Measurements from ENCODE around the gene SLC25A13.

SLC25A13 gene

DNA sequence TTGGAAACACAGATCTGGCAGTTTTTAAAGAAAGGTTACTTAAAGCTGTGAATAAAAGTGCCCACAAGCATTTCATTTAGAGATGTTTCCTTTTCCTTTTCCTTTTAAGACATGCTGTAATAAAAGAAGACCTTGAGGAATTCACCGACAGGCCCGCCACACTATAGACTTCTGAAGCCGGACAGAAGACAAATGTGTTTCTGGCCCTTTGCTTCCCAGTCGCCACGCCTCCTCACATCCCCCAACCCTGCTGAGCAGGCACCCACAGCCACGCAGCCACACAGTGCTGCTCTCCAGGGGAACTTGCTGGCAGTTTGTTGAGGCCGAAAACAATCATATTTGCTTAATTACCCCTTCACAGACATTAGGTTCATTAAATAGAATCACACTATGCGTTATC, 83.4 kb downstream of the SLC25A13 start:
- no peak for DNase-seq

DNA sequence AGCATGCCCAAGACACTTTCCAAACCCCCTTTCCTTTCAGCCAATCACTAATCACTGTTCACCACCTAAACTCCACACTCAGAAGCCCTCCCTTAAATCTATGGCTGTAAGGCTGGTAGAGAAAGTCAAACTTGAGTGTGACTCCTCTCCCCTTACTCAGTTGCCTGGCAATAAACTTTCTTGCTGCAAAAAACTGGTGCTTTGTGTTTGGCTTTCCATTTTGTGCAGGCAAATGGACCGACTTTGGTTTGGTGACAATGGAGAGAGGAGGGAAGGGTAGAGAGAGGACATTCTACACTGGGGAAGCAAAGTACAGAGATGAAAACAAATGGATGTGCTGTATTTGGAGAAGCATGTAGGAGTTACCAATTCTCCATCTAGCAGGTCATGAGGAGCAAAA, 84.9 kb downstream of the SLC25A13 start:
- no peak for DNase-seq

DNA sequence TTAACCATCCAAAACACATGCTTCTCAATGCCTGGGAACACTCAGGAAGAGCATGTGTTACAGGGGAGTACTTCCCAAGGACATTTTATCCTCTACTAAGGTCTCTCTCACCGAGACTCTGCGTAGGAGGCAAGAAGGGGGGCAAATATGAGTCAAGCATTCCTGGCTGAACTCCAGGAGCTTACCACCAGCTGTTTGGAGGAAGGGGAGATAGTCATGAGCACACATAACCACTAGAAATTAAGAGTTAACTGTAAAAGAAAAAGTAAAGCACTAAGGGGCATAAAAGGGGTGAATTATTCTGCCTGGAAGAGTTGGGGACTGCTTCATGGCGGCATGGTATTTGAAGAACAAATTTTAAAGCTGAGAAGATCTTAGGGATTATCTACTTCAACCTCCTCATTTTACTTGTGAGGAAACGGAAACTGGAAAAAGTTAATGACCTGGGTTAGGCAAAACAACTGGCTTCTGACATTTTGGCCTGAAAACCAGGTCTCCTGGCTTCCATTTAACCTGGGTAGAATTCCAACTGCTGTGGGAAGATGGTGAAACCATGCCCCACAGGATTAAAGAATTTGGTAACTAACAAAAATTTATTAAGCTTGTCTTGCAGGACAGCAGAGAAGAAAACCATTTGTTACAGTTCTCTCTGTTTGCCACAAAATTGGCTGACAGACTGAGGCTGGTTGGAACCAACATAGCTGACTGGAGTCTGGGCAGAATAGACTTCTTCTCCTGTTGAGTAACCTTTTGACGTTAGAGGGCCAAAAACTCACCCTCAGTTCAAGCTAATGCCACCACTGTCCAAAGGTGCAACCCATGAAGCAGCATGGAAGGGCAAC, 85.5 kb downstream of the SLC25A13 start:
- peak in 1 of 2 experiments; percentile 7 for DNase-seq

DNA sequence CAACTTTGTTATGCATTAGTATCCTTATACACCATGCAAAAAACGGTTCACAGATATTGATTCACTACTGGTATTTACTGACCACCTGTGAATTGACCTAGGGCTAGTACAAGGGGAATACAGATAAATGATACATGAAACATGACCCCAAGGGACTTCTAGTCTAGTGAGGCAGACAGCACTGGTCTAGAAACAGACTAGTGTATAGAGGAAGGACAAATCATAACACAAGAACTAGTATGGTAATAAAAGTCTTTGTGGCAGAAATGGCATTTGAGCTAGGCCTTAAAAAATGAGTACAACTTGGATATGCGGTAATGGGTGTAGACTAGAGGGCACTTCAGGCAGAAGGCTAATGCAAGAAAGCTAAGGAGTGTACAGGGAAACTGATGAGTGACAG, 86.6 kb downstream of the SLC25A13 start:
- DNase-seq = no peak

DNA sequence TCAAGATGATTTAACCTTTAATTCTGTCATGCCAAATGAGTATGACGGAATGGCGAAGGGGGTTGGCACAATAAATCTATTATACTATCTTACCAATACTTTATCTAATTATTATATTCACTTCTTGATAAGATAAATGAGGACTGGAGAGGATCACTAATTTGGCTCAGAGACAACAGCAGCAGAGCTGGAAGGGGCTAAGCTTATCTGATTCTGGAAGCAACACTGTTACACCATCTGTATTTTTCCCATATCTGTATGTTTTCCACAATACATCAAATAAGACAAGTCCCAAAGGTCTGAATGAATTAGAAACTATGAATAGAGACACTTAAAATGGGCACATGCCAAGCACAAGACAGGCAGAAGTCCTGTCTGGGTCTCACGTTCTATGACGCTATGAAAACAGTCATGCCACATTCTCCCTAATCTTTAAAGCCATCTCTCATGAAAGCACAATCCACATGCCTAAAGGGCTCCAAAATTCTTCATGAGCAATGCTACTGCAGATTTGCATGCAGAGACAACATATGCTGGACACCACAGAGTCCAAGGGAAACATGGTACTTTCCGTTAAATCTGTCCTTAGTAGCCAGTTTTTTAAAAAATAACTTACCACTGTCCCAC, 88.3 kb downstream of the SLC25A13 start:
- DNase-seq = no peak

DNA sequence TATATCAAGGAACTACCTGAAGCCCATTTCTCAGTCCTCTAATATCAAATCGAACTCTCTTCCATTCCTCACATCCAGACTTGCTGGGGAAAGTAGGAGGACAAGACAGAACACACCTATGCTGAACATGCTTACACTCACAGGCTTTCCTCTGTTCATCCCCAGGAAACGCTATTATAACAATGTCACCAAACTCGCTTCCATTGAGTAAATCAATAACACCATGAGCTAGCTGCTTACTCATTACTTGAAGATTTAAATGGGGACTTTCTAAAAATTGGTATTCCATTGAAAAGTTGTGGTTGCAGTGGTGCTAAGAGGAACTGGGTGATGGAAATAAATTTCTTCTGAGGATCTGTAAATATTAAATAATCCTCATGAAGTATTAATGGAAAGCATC, 88.8 kb downstream of the SLC25A13 start:
- DNase-seq = no peak

DNA sequence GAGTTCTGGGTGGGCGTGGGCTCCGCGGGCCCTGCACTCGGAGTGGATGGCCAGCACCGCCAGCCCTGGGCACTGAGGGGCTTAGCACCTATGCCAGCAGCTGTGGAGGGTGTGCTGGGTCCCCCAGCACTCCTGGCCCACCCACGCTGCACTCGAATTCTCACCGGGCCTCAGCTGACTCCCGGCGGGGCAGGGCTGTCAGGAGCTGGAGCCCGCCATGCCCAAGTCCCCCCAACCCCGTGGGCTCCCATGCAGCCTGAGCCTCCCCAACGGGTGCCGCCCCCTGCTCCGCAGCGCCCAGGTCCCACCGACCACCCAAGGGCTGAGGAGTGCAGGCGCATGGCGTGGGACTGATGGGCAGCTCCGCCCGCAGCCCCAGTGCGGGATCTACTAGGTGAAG, 93.1 kb downstream of the SLC25A13 start:
- no peak for DNase-seq

DNA sequence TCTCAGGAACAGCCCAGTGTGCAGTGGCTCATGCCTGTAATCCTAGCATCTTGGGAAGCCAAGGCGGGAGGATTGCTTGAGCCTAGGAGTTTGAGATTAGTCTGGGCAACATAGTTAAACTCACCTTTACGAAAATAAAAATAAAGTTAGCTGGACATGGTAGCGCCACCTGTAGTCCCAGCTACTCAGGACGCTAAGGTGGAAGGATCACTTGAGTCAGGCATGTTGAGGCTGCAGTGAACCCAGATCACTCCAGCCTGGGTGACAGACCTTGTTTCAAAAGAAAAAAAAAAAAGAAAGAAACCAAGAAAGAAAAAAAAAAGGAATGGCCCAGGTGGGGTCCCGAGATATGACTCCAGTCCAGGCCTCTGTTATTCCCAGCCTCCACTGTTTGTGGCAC, 96.6 kb downstream of the SLC25A13 start:
- DNase-seq = no peak

DNA sequence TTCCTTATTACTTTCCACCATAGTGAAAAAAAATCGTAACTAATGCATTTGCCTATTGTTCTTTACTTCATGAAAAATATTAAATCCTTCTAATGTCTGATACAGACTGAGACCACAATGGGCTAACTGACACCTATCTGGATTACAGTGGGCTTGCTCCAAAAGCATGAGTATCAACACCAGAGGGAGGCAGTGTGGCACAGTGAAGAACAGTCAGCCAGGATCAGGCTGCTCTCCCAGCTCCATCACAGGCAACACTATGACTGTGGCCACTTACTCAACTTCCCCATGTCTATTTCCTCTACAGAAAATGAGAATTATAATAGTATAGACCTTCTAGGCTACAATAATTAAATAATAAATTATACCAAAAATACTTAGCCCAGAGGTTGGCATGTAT, 97.2 kb downstream of the SLC25A13 start:
- peak in 1 of 2 experiments; percentile 7 for DNase-seq

DNA sequence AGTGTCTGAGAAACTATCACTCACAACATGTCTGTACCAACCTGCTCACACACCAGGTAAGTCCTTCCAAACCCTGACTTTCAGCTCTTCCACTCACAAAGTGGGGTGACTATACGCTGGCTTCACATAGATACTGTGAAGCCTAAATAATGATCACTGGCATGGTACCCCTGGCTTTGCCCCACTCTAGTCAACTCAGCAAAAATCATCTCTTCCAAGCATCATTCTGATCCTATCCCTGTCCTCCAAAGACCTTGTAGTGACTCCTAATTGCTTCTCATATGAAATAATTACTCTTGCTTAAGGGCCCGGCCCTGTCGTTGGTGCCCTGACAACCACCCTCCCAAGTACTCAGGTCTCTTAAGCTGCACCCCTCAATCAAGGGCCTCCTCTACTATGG, 97.8 kb downstream of the SLC25A13 start:
- no peak for DNase-seq

DNA sequence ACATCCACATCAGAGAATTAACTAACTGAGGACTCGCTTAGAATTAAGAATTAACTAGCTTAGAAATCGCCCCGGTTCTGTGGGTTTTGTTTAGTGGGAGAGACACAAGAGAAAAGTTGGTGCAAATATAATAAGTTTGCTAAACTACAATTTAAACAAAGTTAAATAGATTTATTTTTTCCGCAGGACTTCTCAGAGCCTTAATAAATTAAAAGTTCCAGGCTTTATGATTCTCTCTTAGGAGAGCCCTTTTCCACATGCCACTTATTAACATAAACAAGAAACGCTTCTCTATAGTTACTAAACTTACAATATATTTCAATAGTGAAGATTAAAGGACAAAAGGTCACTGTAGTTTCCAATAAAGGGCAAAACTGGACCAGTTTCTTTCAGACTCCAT, 100.0 kb downstream of the SLC25A13 start:
- no peak for DNase-seq

DNA sequence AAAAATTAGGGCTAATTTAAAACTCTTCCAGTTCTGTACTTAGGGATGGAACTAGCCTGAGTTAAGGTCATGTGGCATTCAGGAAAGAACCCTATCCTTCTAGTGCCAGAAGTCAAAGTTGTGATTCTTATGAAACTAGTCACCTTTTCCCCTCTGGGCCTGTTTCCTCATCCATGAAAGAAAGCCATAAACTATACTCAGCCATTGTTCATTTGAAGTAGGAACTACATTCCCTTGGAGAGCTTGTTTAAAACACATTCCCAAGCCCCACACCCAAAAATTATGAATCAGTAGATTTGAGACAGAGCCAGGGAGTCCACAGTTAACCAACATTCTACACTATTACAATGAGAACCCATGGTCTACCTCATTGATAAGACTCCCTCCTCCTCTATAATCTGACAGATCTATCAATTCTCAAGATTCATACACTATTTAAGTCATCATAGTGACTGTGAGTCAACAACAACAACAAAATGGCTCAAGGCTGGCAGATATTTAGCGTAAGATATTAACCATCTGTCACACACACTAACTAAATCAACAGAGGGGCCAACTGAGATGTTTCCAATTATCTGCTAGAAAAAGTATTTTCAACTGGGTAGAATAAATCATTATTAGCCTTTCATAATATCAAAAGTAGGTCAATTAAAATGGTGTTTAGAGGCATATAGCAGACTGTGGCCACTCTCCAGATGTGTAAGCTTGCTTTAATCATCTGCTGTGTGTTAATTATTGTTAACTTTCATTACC, 102.3 kb downstream of the SLC25A13 start:
- DNase-seq = no peak

DNA sequence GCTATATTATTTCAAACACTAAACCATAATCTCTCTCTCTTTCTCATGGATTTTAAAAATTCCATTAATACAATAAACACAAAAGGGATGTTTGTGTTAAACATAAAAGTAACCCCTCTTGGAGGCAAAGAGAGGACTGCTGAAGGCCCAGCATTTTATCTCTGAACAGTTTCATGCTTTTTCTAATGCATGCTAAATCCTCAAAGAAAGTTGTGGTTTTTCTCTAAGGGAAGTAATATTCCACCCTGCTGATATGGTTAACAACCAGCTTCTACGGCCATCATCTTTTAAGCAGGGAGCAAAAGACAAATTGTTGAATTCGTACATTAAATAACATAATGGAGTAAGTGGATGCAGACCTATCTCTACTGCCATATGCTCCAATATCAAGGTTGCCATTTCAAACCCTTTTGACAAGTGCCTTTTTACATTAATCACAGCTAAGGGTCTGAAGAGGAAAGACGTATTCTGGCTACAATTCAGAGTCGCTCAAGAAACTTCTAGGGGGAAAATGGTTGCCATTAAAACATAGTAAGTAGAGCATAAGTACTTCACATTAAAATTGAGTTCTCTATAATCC, 103.1 kb downstream of the SLC25A13 start:
- no peak for DNase-seq

DNA sequence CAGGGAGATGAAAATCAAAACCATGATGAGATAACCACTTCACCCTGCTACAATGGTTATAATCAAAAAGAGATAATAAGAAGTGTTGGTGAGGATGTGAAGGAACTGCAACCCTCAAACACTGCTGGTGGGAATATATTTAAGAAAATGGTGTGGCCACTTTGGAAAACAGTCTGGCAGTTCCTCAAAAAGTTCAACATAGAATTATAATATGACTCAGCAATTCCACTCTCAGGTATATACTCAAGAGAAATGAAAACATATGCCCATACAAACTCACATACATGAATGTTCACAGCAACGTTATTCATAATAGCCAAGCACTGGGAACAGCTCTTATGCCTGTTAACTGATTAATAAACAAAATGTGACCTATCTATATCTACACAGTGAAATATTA, 104.8 kb downstream of the SLC25A13 start:
- DNase-seq = no peak

DNA sequence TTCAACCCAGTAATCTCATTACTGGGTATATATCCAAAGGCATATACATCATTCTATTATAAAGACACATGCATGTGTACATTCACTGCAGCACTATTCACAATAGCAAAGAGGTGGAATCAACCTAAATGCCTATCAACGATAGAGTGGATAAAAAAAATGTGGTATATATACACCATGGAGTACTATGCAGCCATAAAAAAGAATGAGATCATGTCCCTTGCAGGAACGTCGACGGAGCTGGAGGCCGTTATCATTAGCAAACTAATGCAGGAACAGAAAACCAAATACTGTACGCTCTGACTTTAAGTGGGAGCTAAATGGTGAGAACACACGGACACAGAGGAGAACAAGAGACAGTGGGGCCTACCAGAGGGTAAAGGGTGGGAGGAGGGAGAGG, 105.5 kb downstream of the SLC25A13 start:
- DNase-seq = no peak

DNA sequence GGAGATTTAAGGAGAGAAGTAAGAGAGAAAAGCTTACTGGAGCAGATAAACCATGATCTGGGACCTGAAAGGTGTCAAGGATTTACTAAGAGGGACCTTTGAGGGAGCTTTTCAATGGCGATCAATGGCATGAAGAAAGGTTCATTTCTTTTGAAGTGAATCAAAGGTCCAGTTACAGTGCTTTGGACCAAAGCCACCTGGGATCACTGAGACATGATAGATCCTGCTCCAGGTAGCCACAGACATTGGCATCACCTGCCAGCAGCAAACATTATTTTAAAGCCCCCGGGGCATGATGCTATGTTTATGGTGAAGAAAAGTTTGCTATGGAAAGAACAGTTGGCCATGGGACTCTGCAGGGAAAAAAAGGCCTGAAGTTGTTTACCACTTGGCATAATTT, 109.4 kb downstream of the SLC25A13 start:
- DNase-seq = no peak

DNA sequence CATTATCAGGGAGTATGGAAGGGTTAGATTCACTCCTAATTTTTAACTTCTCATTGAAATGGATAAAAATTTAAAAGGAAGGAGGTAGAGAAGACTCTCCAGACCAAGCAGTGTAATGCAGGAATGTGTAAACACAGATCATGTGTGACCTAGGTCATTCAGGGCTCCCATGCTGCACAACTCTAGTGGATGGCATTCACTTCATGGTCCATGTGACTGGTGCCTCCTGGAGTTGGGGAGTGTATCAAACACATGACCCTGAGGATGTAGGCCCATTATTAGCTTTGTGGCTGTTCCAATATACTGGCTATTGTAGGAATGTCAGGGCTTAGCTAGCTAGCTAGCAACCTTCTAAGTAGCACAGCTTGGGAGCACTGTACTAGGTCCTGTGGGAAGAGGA, 109.9 kb downstream of the SLC25A13 start:
- DNase-seq = no peak

DNA sequence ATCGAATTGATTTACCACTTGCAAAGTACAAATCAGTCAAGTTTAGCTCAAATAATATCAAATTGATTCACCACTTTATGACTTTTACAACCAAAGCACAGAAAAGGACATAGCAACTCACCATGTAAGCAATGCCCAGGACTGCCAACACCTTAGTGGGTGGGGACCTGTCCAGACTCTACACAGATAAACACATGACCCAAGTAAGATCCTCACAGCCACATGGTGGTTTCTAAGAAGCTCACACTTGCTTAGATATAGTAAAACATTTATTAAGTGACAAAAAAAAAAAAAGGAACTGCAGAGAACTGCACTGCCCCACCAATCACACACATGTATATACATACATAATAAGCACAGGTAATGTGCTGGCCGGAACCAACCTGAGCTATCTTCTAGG, 116.2 kb downstream of the SLC25A13 start:
- DNase-seq = no peak

DNA sequence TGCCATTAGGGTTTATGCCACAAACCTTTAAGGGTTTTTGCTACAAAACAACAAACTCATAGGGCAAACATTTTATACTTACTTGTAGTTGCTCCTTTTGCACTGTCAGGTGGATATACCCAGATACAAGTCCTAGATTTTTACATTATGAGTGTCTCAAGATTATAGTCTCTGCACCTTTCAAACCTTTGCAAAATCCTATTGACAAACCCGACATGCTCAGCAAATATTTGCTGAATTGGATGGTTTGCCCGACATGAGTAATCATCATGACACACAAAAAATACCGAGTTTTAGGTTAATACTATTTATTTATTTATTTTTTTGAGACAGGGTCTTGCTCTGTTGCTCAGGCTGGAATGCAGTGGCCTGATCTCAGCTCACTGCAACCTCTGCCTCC, 117.3 kb downstream of the SLC25A13 start:
- no peak for DNase-seq

DNA sequence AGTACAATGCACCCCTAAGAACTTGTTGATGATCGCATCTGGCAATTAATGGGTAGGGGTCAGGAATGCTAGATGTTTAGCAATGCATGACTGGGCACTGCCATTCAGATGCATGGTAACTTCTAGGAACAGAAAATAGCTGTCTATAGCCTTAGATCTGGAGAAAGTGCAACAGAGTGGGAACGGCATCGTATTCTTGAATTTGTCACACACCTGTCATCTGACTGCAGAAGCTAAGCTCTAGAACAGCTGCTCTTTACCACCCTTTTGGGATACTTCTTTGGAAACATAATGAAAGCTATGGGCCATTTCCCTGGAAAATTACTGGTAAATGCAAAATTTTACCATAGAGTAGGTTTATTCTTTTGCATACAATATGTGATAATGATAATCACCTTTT, 118.1 kb downstream of the SLC25A13 start:
- no peak for DNase-seq

DNA sequence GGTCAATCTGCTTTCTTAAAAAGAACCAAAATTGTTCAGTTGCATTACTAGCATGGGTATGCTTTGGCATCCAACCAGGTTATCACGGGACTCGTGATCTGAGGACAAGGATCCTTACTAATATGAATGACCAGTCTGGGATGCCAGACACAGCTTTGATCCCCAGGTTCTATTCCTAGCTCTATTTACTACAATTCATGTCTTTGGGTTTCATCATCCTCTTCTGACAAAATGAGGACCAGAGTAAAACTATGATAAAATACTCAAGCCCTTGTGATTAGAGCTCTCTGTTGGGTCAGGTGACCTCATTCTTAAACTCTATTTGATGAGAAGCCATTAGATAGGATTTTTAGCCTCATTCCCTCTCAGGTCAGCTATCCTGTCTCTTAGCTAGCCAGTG, 119.8 kb downstream of the SLC25A13 start:
- DNase-seq = no peak

DNA sequence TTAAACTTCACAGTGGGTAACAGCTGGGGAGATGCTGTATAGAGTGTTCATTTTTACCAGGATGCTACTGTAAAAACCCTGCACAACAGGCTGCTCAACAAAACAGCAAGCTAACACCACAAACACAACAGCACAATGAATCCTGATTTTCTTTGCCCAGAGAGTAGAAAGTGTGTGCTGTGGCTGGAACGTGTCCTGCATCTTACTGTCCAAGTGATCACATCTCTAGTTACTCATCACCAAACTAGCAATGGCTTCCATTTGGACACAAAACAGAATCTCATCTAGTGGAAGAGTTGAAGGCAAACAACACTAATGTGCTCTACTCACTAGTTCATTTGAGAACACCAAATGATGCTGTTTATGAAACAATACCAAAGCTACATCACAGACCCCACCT, 121.2 kb downstream of the SLC25A13 start:
- DNase-seq = no peak

DNA sequence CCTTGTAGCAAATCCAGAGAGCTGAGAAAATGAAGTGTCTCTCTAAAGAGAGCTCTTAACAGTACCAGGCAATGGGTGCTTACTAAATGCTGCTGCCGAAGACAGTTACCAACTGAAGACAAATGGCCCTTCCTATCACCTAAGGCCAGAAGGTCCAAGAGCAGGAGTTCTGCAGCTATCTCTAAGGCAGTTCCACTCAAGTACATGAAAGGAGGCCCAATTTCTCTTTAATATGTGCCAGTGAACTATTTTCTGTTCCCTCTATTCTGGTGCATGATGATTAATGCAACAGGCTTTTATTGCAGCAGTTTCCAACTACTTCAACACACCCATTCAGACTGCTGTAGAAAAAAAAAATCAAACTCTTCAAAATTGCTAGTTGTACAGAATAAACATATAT, 122.5 kb downstream of the SLC25A13 start:
- DNase-seq = no peak

Data from activated CD4-positive, alpha-beta T cell treated with anti-CD3 and anti-CD28 coated beads, Interleukin-2, amount 50 U/mL, for 48 hours (primary cell).